MM.1S (cell line): ENCODE results near the gene LPCAT1.

Source experiments
- CTCF ChIP-seq: fragments of 300-600 bp; sonication (generic); IDR thresholded peaks from 2 replicates; pipeline ENCODE4 v1.5.1; 2016; ENCODE audit warnings: antibody characterized with exemption, low read length, mixed read lengths
- EZH2phosphoT487 ChIP-seq: fragments of 300-600 bp; sonication (generic); IDR thresholded peaks from 2 replicates; pipeline ENCODE4 v1.6.1; 2018; ENCODE audit warnings: antibody characterized with exemption, low read length

DNA sequence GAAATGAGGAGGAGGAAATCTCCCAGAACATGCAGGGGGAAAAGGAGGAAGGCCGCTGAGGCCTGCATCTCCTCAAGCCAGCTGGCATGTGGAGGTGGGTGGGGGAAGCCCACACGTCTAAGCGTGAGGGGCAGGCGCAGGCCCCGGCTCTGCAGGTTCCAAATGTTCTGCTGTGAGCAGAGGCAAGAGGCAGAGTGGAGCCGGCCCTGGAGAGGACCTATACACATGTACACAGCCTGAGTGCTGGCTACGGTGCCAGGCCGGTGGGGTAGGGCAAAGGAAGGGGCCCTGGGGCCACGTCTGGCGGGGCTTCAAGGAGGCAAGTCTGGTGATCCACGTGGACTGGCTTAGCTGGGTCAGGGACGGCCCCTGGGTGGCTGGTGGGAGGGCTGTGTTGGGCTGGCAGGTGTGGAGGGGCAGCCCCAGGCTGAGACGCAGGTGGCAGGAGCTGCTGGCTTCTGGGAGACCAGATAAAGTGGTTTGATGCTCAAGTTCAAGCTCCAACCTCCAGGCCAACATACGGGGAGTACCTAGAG lies 26.4 kb downstream of the LPCAT1 start:
- TF ChIP-seq CTCF (no peak), EZH2phosphoT487 (no peak)
